Breast epithelium (tissue), 4 donors: ENCODE measurements around the gene RAD51C. TPM values are rescaled to one million over a fixed set of nuclear protein-coding genes. Genes with fewer than 3 reads are reported as not detected.

Source experiments
- DNase-seq, 2 donors: peaks; one replicate each; pipeline ENCODE4 v3.0.0-alpha.2; 2019; ENCODE audit warnings: low spot score in 2 of 2
- H3K27ac ChIP-seq, 2 donors: fragments of 200-600 bp; sonication (generic) in 1 of 2; one replicate each; pipeline ENCODE4 v1.5.1; 2016 to 2019; ENCODE audit warnings: mild to moderate bottlenecking in 1 of 2
- H3K27me3 ChIP-seq, 2 donors: fragments of 200-600 bp; sonication (generic) in 1 of 2; one replicate each; pipeline versions ENCODE4 v1.5.1 to v1.6.0; 2017 to 2019; ENCODE audit warnings: control low read depth in 1 of 2, mild to moderate bottlenecking in 1 of 2
- H3K36me3 ChIP-seq: fragments of 200-600 bp; one replicate; pipeline ENCODE4 v1.5.1; 2019
- H3K4me1 ChIP-seq, 2 donors: fragments of 200-600 bp; sonication (generic); one replicate each; pipeline ENCODE4 v1.5.1; 2016 to 2019; ENCODE audit warnings: control low read depth in 1 of 2
- H3K4me3 ChIP-seq, 3 donors: fragments of 200-600 bp; sonication (generic); 1 replicate in 2 of 3; 2 replicates in 1 of 3; pipeline ENCODE4 v1.5.1; 2016 to 2019; ENCODE audit warnings: mild to moderate bottlenecking in 3 of 3, moderate library complexity in 2 of 3
- H3K9me3 ChIP-seq, 2 donors: fragments of 200-600 bp; sonication (generic) in 1 of 2; one replicate each; pipeline ENCODE4 v1.5.1; 2016 to 2019; ENCODE audit warnings: control low read depth in 1 of 2
- POLR2A ChIP-seq: fragments of 450-650 bp; IDR thresholded peaks from one replicate; pipeline ENCODE4 v1.6.1; 2016; ENCODE audit warnings: antibody characterized with exemption, mild to moderate bottlenecking, moderate library complexity
- POLR2AphosphoS5 ChIP-seq, 3 donors: sonication (generic); formaldehyde crosslinking; IDR thresholded peaks; one replicate each; pipeline ENCODE4 v1.6.1; 2017; ENCODE audit warnings: antibody characterized with exemption in 3 of 3
- intact Hi-C: fragments of 100-400 bp; cut with DNase I; formaldehyde crosslinking; loops from one replicate; pipeline ENCODE4 v1.15.1; 2023; ENCODE audit warnings: low total_unique reads
- total RNA-seq, 3 donors: library from RNA; depleted of rRNA; stranded (reverse); fragments of >200 nt; gene quantifications; one replicate each; pipeline ENCODE4 v1.1.0, GENCODE V29; 2016
- TF ChIP-seq, protein P1 (sequence below), 3 donors: fragments of 450-650 bp; IDR thresholded peaks; one replicate each; pipeline ENCODE4 v1.5.1; 2016 to 2017; ENCODE audit warnings: antibody characterized with exemption in 3 of 3, mild to moderate bottlenecking in 3 of 3, moderate library complexity in 3 of 3

RAD51C gene
- total RNA-seq, 3 donors from 2014 or later: 26.2 to 27.7 (median 27.5) TPM

DNA sequence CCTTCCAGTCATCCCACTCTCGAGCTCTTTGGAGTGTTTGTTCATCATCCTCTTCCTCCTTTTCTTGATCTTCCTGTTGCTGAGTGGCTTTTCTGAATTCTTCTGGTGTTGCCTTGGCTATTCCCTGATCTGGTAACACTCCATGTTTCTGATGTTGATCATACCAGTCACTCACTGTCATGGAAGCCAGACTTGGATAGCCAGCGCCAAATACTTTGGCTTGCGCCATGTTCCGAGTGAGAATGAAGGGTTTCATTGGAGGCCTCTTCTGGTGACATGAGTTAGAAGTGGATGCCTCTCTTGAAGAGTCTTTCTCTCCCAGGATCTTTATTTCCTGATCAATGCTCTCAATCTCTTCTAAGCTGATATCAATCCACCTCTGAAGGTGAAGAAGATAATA lies 31.8 kb upstream of the RAD51C start:
- intact Hi-C loops: no loop called here
- no peak for TF ChIP-seq POLR2A
- no peak for TF ChIP-seq POLR2AphosphoS5 (IDR thresholded peaks at IDR 0.05)
- TF ChIP-seq, protein P1, sequence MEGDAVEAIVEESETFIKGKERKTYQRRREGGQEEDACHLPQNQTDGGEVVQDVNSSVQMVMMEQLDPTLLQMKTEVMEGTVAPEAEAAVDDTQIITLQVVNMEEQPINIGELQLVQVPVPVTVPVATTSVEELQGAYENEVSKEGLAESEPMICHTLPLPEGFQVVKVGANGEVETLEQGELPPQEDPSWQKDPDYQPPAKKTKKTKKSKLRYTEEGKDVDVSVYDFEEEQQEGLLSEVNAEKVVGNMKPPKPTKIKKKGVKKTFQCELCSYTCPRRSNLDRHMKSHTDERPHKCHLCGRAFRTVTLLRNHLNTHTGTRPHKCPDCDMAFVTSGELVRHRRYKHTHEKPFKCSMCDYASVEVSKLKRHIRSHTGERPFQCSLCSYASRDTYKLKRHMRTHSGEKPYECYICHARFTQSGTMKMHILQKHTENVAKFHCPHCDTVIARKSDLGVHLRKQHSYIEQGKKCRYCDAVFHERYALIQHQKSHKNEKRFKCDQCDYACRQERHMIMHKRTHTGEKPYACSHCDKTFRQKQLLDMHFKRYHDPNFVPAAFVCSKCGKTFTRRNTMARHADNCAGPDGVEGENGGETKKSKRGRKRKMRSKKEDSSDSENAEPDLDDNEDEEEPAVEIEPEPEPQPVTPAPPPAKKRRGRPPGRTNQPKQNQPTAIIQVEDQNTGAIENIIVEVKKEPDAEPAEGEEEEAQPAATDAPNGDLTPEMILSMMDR (IDR thresholded peaks at IDR 0.05): no peak
- no peaks in the 10 kb centered on the region for H3K27me3 ChIP-seq

DNA sequence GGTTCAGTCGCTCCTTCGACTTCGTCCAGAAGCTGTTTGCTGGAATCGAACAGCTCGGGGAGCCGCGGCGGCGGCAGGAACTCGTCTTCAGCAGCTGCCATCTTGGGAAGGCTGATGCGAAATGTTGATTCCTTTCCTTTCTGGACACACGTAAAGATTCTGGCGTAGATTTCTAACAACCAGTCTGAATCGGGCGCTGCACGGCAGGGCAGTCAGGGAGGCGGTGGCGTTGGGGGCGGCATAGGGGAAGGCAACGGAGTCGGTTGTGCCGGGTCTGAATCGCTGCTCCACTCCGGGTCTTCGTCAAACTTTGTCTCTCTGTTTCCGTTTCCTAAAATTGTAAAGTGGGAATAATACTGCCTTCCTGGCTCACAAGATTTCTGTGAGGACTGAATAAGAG lies 30.9 kb upstream of the RAD51C start:
- intact Hi-C loops: no loop called here
- Histone ChIP-seq H3K27me3 (no peaks in the 10 kb centered on the region), H3K4me3 (no peak overlapping the region), H3K9me3 (no peaks in the 10 kb centered on the region), H3K36me3 (no peaks in the 10 kb centered on the region), H3K27ac (no peak overlapping the region), H3K4me1 (no peaks in the 10 kb centered on the region)
- no peak for DNase-seq
- no peak for TF ChIP-seq POLR2A
- no peak for TF ChIP-seq POLR2AphosphoS5 (IDR thresholded peaks at IDR 0.05)
- TF ChIP-seq, protein P1 (IDR thresholded peaks at IDR 0.05): no peak

More for the DNA sequence above, 31.8 kb upstream of the RAD51C start:
- H3K4me1 ChIP-seq: no peaks in the 10 kb centered on the region
- H3K9me3 ChIP-seq: no peaks in the 10 kb centered on the region
- no peak overlapping the region for H3K4me3 ChIP-seq
- H3K27ac ChIP-seq: no peak overlapping the region
- no peaks in the 10 kb centered on the region for H3K36me3 ChIP-seq
- no peak for DNase-seq

DNA sequence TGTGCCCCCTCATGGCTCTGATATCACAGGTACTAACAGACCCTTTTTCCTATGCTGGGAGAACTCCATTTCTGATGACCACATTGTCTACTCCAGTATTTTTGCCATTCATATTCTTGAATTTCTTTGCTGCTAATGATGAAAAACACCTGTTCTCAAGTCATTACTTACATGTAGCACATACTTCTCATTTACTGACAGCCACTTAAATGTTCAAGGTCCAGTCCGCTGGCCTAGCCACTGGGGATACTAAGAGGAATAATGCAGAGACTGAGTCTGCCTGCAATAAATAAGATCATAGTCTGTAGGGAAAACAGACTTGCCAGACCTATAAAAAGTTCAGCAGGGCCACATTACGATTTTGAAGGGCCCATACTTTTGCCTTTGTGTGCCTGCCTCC lies 28.1 kb upstream of the RAD51C start:
- Histone ChIP-seq H3K4me1 (no peaks in the 10 kb centered on the region), H3K4me3 (no peak overlapping the region), H3K36me3 (no peaks in the 10 kb centered on the region), H3K27ac (no peak overlapping the region), H3K9me3 (no peaks in the 10 kb centered on the region), H3K27me3 (no peaks in the 10 kb centered on the region)
- TF ChIP-seq, protein P1 (IDR thresholded peaks at IDR 0.05): no peak
- no peak for TF ChIP-seq POLR2A
- TF ChIP-seq POLR2AphosphoS5 (IDR thresholded peaks at IDR 0.05): no peak
- intact Hi-C loops: no loop called here
- DNase-seq: no peak

DNA sequence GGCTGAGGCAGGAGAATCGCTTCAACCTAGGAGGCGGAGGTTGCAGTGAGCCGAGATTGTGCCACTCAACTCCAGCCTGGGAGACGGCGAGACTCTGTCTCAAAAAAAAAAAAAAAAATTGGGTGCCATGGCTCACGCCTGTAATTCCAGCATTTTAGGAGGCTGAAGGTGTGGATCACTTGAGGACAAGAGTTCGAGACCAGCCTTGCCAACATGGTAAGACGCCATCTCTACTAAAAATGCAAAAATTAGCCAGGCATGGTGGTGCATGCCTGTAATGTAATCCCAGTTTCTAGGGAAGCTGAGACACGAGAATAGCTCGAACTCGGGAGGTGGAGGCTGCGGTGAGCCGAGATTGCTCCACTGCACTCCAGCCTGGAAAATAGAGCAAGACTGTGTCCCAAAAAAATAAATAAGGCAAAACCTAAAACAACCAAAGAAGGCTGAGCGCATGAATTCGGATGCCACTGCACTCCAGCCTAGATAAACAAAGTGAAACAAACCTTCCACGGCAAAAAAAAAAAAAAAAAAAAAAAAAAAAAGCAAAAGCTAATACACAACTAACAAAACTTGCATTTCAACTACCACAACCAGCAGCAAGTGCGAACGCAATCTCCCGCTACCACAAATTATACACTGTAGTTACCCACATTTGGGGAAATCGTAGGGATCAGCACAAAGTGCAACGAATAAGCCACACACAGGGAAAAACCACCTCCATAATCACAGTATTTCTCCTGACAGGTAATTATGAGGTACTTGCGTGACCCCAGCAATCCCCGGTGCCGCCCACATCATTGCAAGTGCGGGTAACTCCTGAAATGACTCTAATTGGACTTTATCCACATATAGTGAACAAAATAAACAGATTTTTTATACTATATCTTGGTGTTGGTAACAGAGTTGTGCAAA lies 26.2 kb upstream of the RAD51C start:
- H3K4me1 ChIP-seq: no peaks in the 10 kb centered on the region
- no peaks in the 10 kb centered on the region for H3K9me3 ChIP-seq
- DNase-seq: no peak
- H3K27me3 ChIP-seq: no peaks in the 10 kb centered on the region
- TF ChIP-seq, protein P1 (IDR thresholded peaks at IDR 0.05): no peak
- TF ChIP-seq POLR2A (no peak), POLR2AphosphoS5 (IDR thresholded peaks at IDR 0.05) (no peak)
- H3K36me3 ChIP-seq: no peaks in the 10 kb centered on the region
- intact Hi-C loops: no loop called here
- peak overlapping the region in 1 of 2 donors; percentile 14 for H3K27ac ChIP-seq
- peak overlapping the region in 1 of 3 donors; percentile 37 for H3K4me3 ChIP-seq

DNA sequence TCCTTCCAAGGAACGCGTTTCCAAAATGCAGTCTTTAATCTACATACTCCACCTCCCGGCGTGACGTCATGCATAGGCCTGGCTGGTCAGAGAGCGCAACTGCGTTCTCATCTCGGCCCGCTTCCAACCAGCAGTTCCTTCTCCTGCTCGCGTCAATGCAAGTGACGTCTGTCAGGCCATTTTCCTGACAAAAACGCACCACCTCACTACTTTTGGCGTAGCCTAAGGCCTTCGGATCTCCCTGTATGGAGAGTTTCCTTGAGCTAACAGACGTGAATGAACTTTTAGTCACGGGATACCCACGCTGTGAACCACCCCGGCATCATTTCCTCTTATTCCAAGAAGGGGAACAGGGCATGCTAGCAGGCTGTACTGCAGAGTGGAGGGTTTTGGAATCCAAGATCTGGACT lies 25.5 kb upstream of the RAD51C start:
- no peak for TF ChIP-seq POLR2A
- no peak for TF ChIP-seq POLR2AphosphoS5 (IDR thresholded peaks at IDR 0.05)
- TF ChIP-seq, protein P1 (IDR thresholded peaks at IDR 0.05): no peak
- peak overlapping the region in 1 of 3 donors; percentile 37 for H3K4me3 ChIP-seq
- H3K36me3 ChIP-seq: no peaks in the 10 kb centered on the region
- H3K27ac ChIP-seq: peak overlapping the region in 1 of 2 donors; percentile 14
- intact Hi-C loops: no loop called here
- peak; percentile 20 to 79 for DNase-seq
- H3K9me3 ChIP-seq: no peaks in the 10 kb centered on the region
- no peaks in the 10 kb centered on the region for H3K27me3 ChIP-seq
- H3K4me1 ChIP-seq: no peaks in the 10 kb centered on the region
